Neural cell (in vitro differentiated cells): Measurements from ENCODE around the gene SEC63. TPM values are rescaled to one million over a fixed set of nuclear protein-coding genes. Genes with fewer than 3 reads are reported as not detected.
"Not testable (repeated sequence)": the region's sequence is repeated elsewhere in the genome, so short reads cannot be mapped to it uniquely, and the experiment has no call there.

Source experiments
- H2AFZ ChIP-seq: fragments of 200-600, 300-800 bp; sonication (generic), shearing (Covaris generic); 2 replicates; pipeline ENCODE4 v1.6.0; 2014; ENCODE audit warnings: low read depth, mild to moderate bottlenecking, antibody characterized with exemption, low read length, moderate library complexity
- H3F3A ChIP-seq: fragments of 200-600 bp; shearing (Covaris generic); 2 replicates; pipeline ENCODE4 v1.6.1; 2016; ENCODE audit warnings: mild to moderate bottlenecking, moderate library complexity, mixed read lengths, antibody characterized with exemption, low read length; ENCODE audit not compliant: insufficient read depth, poor library complexity, severe bottlenecking
- H3K27ac ChIP-seq: fragments of 200-600, 300-800 bp; sonication (generic), shearing (Covaris generic); 2 replicates; pipeline ENCODE4 v1.5.1; 2014; ENCODE audit warnings: mild to moderate bottlenecking, low read length, moderate library complexity
- H3K27me3 ChIP-seq: fragments of 300-800, 200-600 bp; sonication (generic), shearing (Covaris generic); 2 replicates; pipeline ENCODE4 v1.6.0; 2014; ENCODE audit warnings: mild to moderate bottlenecking, low read depth, low read length, moderate library complexity; ENCODE audit not compliant: insufficient read depth
- H3K36me3 ChIP-seq: fragments of 300-800, 200-600 bp; sonication (generic), shearing (Covaris generic); 2 replicates; pipeline ENCODE4 v1.5.1; 2014; ENCODE audit warnings: mild to moderate bottlenecking, antibody characterized with exemption, low read length, moderate library complexity; ENCODE audit not compliant: insufficient read depth
- H3K4me2 ChIP-seq: fragments of 300-800, 200-600 bp; sonication (generic), shearing (Covaris generic); 2 replicates; pipeline ENCODE4 v1.6.0; 2014; ENCODE audit warnings: mild to moderate bottlenecking, low read length
- H3K4me3 ChIP-seq: fragments of 300-800, 200-600 bp; sonication (generic), shearing (Covaris generic); 2 replicates; pipeline ENCODE4 v1.5.1; 2014; ENCODE audit warnings: mild to moderate bottlenecking, low read length, moderate library complexity
- H3K79me2 ChIP-seq: fragments of 200-600 bp; shearing (Covaris generic); replicated peaks from 2 replicates; pipeline ENCODE4 v1.6.0; 2014; ENCODE audit warnings: mild to moderate bottlenecking, low read length, moderate library complexity; ENCODE audit not compliant: insufficient read depth
- H3K9ac ChIP-seq: fragments of 300-800, 200-600 bp; sonication (generic), shearing (Covaris generic); 2 replicates; pipeline ENCODE4 v1.6.1; 2016; ENCODE audit warnings: mild to moderate bottlenecking, low read length, mixed read lengths
- H3K9me2 ChIP-seq: fragments of 200-600 bp; shearing (Covaris generic); 2 replicates; pipeline ENCODE4 v1.6.1; 2016; ENCODE audit warnings: mild to moderate bottlenecking, low read length, mixed read lengths; ENCODE audit not compliant: insufficient read depth
- H3K9me3 ChIP-seq: fragments of 200-600, 300-800 bp; sonication (generic), shearing (Covaris generic); 2 replicates; pipeline ENCODE4 v1.6.1; 2016; ENCODE audit warnings: mild to moderate bottlenecking, mixed run types, low read length, moderate library complexity, mixed read lengths
- H4K20me1 ChIP-seq: fragments of 200-600 bp; shearing (Covaris generic); 2 replicates; pipeline ENCODE4 v1.6.1; 2016; ENCODE audit warnings: mild to moderate bottlenecking, mixed run types; ENCODE audit not compliant: insufficient read depth
- CTCF ChIP-seq: fragments of 450-650 bp; IDR thresholded peaks from 2 replicates; pipeline ENCODE4 v1.5.1; 2014; ENCODE audit warnings: antibody characterized with exemption, mild to moderate bottlenecking, moderate library complexity; ENCODE audit not compliant: poor library complexity, severe bottlenecking
- EZH2 ChIP-seq: fragments of 200-600, 300-800 bp; shearing (Covaris generic), sonication (generic); IDR thresholded peaks from 2 replicates; pipeline ENCODE4 v1.6.1; 2014; ENCODE audit warnings: antibody characterized with exemption, low read length, borderline replicate concordance, mild to moderate bottlenecking; ENCODE audit not compliant: insufficient read depth, poor library complexity, severe bottlenecking
- MXI1 ChIP-seq: fragments of 450-650 bp; conservative IDR thresholded peaks from 2 replicates; pipeline ENCODE4 v1.6.1; 2014; ENCODE audit warnings: antibody characterized with exemption, mild to moderate bottlenecking; ENCODE audit not compliant: poor library complexity, severe bottlenecking
- POLR2AphosphoS5 ChIP-seq: IDR thresholded peaks from 2 replicates; pipeline ENCODE4 v1.6.1; 2012
- RAD21 ChIP-seq: fragments of 450-650 bp; conservative IDR thresholded peaks from 2 replicates; pipeline ENCODE4 v1.6.1; 2014; ENCODE audit warnings: antibody characterized with exemption, mild to moderate bottlenecking, moderate library complexity
- REST ChIP-seq: IDR thresholded peaks from 2 replicates; pipeline ENCODE4 v1.6.1; 2012; ENCODE audit warnings: borderline replicate concordance
- SMC3 ChIP-seq: fragments of 450-650 bp; conservative IDR thresholded peaks from 2 replicates; pipeline ENCODE4 v1.6.1; 2014; ENCODE audit warnings: antibody characterized with exemption, mild to moderate bottlenecking, moderate library complexity; ENCODE audit not compliant: poor library complexity
- TAF1 ChIP-seq: IDR thresholded peaks from 2 replicates; pipeline ENCODE4 v1.6.1; 2012; ENCODE audit warnings: low read depth
- polyA plus RNA-seq: library from polyadenylated mRNA; depleted of rRNA; stranded (reverse); fragments of >200 nt; gene quantifications from 2 replicates; pipeline ENCODE4 v1.2.3, GENCODE V29; 2014

Gene SEC63
- polyA plus RNA-seq, 1 donor from 2014 or later, result 34.8 TPM

GRCh38 chr6:107862383-107862782 is 95.6 kb downstream of the SEC63 start:
- TF ChIP-seq RAD21 (no peak), POLR2AphosphoS5 (no peak), CTCF (no peak), SMC3 (no peak), REST (no peak), MXI1 (no peak), EZH2 (no peak), TAF1 (no peak)
- Histone ChIP-seq H3K9me3 (no peaks in the 10 kb centered on the region), H3K4me2 (no peak overlapping the region), H2AFZ (no peak overlapping the region), H3F3A (no peaks in the 10 kb centered on the region), H3K36me3 (no peaks in the 10 kb centered on the region), H4K20me1 (no peaks in the 10 kb centered on the region), H3K4me3 (no peak overlapping the region), H3K79me2 (no peaks in the 10 kb centered on the region), H3K9me2 (no peaks in the 10 kb centered on the region), H3K27me3 (no peaks in the 10 kb centered on the region), H3K27ac (no peak overlapping the region), H3K9ac (no peak overlapping the region)

GRCh38 chr6:107860963-107861362 is 97.0 kb downstream of the SEC63 start:
- not testable (repeated sequence) for H3K9me2 ChIP-seq, H3K9me3 ChIP-seq

GRCh38 chr6:107860144-107860543 is 97.9 kb downstream of the SEC63 start:
- not testable (repeated sequence) for H3K4me2 ChIP-seq, H3K9me2 ChIP-seq, H3K27me3 ChIP-seq, H4K20me1 ChIP-seq, H3K4me3 ChIP-seq, H3K9ac ChIP-seq, H3K27ac ChIP-seq, H3K36me3 ChIP-seq, H3K79me2 ChIP-seq, H3K9me3 ChIP-seq, H2AFZ ChIP-seq, H3F3A ChIP-seq

More at GRCh38 chr6:107860963-107861362, 97.0 kb downstream of the SEC63 start:
- not testable (repeated sequence) for H3K79me2 ChIP-seq, H3K4me3 ChIP-seq, H3K9ac ChIP-seq, H4K20me1 ChIP-seq, H3K27me3 ChIP-seq, H2AFZ ChIP-seq, H3F3A ChIP-seq, H3K4me2 ChIP-seq, H3K27ac ChIP-seq, H3K36me3 ChIP-seq
